DOHH2 (cell line): ENCODE measurements around the gene SLC35G2.

Source experiments
- H3F3A ChIP-seq: fragments of 200-600 bp; sonication (generic), shearing (Covaris generic); 2 replicates; pipeline ENCODE4 v1.6.0; 2016; ENCODE audit warnings: antibody characterized with exemption, mild to moderate bottlenecking; ENCODE audit not compliant: control insufficient read depth, insufficient read depth
- H3K27ac ChIP-seq: fragments of 200-600 bp; sonication (generic); 2 replicates; pipeline ENCODE4 v1.5.1; 2014; ENCODE audit warnings: low read depth, mild to moderate bottlenecking, low read length, moderate library complexity
- H3K27me3 ChIP-seq: fragments of 200-600 bp; sonication (generic); 2 replicates; pipeline ENCODE4 v1.6.1; 2014; ENCODE audit warnings: mild to moderate bottlenecking, low read length, mixed read lengths; ENCODE audit not compliant: control insufficient read depth
- H3K36me3 ChIP-seq: fragments of 200-600 bp; sonication (generic); 2 replicates; pipeline ENCODE4 v1.6.1; 2014; ENCODE audit warnings: mild to moderate bottlenecking, low read length, moderate library complexity, mixed read lengths; ENCODE audit not compliant: control insufficient read depth
- H3K4me1 ChIP-seq: fragments of 200-600 bp; sonication (generic); 2 replicates; pipeline ENCODE4 v1.6.1; 2014; ENCODE audit warnings: mild to moderate bottlenecking, low read length, mixed read lengths; ENCODE audit not compliant: control insufficient read depth
- H3K4me2 ChIP-seq: fragments of 200-600 bp; sonication (generic); 2 replicates; pipeline ENCODE4 v1.6.0; 2014; ENCODE audit warnings: mild to moderate bottlenecking, low read length, moderate library complexity
- H3K4me3 ChIP-seq: fragments of 200-600 bp; sonication (generic); 2 replicates; pipeline ENCODE4 v1.5.1; 2014; ENCODE audit warnings: mild to moderate bottlenecking, low read length, mixed read lengths
- H3K79me2 ChIP-seq: fragments of 200-600 bp; sonication (generic); 2 replicates; pipeline ENCODE4 v1.6.1; 2014; ENCODE audit warnings: mild to moderate bottlenecking, low read length, mixed read lengths; ENCODE audit not compliant: control insufficient read depth
- H3K9me2 ChIP-seq: fragments of 200-600 bp; sonication (generic); replicated peaks from 2 replicates; pipeline ENCODE4 v1.6.1; 2014; ENCODE audit warnings: mild to moderate bottlenecking, low read length, mixed read lengths; ENCODE audit not compliant: control insufficient read depth
- H3K9me3 ChIP-seq: fragments of 200-600 bp; sonication (generic); 2 replicates; pipeline ENCODE4 v1.6.1; 2014; ENCODE audit warnings: antibody characterized with exemption, low read length, mixed read lengths; ENCODE audit not compliant: control insufficient read depth, insufficient read depth
- H4K20me1 ChIP-seq: fragments of 200-600 bp; sonication (generic); 2 replicates; pipeline ENCODE4 v1.6.0; 2014; ENCODE audit warnings: low read depth, mild to moderate bottlenecking, antibody characterized with exemption, low read length, moderate library complexity; ENCODE audit not compliant: control insufficient read depth, insufficient read depth
- CTCF ChIP-seq: fragments of 200-600 bp; sonication (generic); IDR thresholded peaks from one replicate; pipeline ENCODE4 v1.5.1; 2014; ENCODE audit warnings: antibody characterized with exemption, mild to moderate bottlenecking, low read depth, low read length; ENCODE audit not compliant: poor library complexity, severe bottlenecking
- EZH2phosphoT487 ChIP-seq: fragments of 200-600 bp; sonication (generic); IDR thresholded peaks from 2 replicates; pipeline ENCODE4 v1.6.1; 2017; ENCODE audit warnings: borderline replicate concordance, mild to moderate bottlenecking, antibody characterized with exemption, low read length, moderate library complexity, mixed read lengths

SLC35G2 gene

GRCh38 chr3:136860541-136860940 lies 41.6 kb downstream of the SLC35G2 start:
- H3K36me3 ChIP-seq: peaks cover 35% of the 10 kb centered on the region
- peak overlapping the region; percentile 99 for H3K4me2 ChIP-seq
- H3K79me2 ChIP-seq: peaks cover 89% of the 10 kb centered on the region
- no peaks in the 10 kb centered on the region for H3K9me3 ChIP-seq
- 0 out of 2 replicates have a peak, but pooled peaks cover 3% of the 10 kb centered on the region for H4K20me1 ChIP-seq
- peak overlapping the region; percentile 98 for H3K4me3 ChIP-seq
- H3F3A ChIP-seq: peaks cover 5% of the 10 kb centered on the region
- TF ChIP-seq CTCF (no peak), EZH2phosphoT487 (no peak)
- peaks cover 62% of the 10 kb centered on the region for H3K4me1 ChIP-seq
- 0 out of 2 replicates have a peak overlapping the region, but pooled peaks have one; percentile 91 for H3K27ac ChIP-seq
- no peaks in the 10 kb centered on the region for H3K27me3 ChIP-seq
- H3K9me2 ChIP-seq: no peaks in the 10 kb centered on the region

- Histone ChIP-seq H3K9me3 (no peaks in the 10 kb centered on the region), H3F3A (peaks cover 5% of the 10 kb centered on the region), H3K79me2 (peaks cover 92% of the 10 kb centered on the region), H4K20me1 (no peaks in the 10 kb centered on the region), H3K9me2 (no peaks in the 10 kb centered on the region), H3K4me2 (peak within 1 kb of the TSS; percentile 99), H3K36me3 (peaks cover 26% of the 10 kb centered on the region), H3K4me1 (peaks cover 58% of the 10 kb centered on the region), H3K4me3 (peak within 1 kb of the TSS; percentile 98), H3K27me3 (no peaks in the 10 kb centered on the region), H3K27ac (peak within 1 kb of the TSS; percentile 91)
- TF ChIP-seq EZH2phosphoT487 (no peak), CTCF (peak; percentile 48)
These were observed 43.1 kb downstream of the SLC35G2 start, which contains the start of gene NCK1 for GRCh38 chr3:136861890-136862616. Gene NCK1 (plus strand): TSS chr3:136862208. CDS start chr3:136928002, 65,794 bp downstream.

GRCh38 chr3:136862617-136863322 lies 43.8 kb downstream of the SLC35G2 start:
- no peaks in the 10 kb centered on the region for H3K9me3 ChIP-seq
- H3K9me2 ChIP-seq: no peaks in the 10 kb centered on the region
- peak overlapping the region; percentile 99 for H3K4me2 ChIP-seq
- H3K4me3 ChIP-seq: peak overlapping the region; percentile 98
- H3K27ac ChIP-seq: peak overlapping the region; percentile 91
- H3K36me3 ChIP-seq: peaks cover 24% of the 10 kb centered on the region
- TF ChIP-seq CTCF: peak; percentile 17
- no peak for TF ChIP-seq EZH2phosphoT487
- H3K4me1 ChIP-seq: peaks cover 51% of the 10 kb centered on the region
- peaks cover 93% of the 10 kb centered on the region for H3K79me2 ChIP-seq
- no peaks in the 10 kb centered on the region for H4K20me1 ChIP-seq
- peaks cover 5% of the 10 kb centered on the region for H3F3A ChIP-seq
- no peaks in the 10 kb centered on the region for H3K27me3 ChIP-seq
